ENCODE results near the gene SMARCA1. TPM values are rescaled to one million over a fixed set of nuclear protein-coding genes. Genes with fewer than 3 reads are reported as not detected.

Gene SMARCA1
- total and polyA plus RNA-seq, 10 of the 15 experiments (the other 5 are each of a cell fraction or from before 2014, with no cell fraction given) = 0.02 to 0.31 (median 0.08) TPM; not detected in 3

GRCh38 chrX:129497146-129497843, 26.0 kb downstream of the SMARCA1 start:
- intact Hi-C loops (cut with micrococcal nuclease; ENCODE audit: unreplicated experiment) (no loop called here), in situ Hi-C loops (cut with MboI) (no loop called here)
- DNase-seq (ENCODE audit: low read depth, low spot score) (no peak), ATAC-seq (no peak), FAIRE-seq (no peak)
- ChIA-PET CTCF (no interaction called here), POLR2A (no interaction called here), RAD21 (ENCODE audit: unreplicated experiment) (no interaction called here), SMC1A (ENCODE audit: uncharacterized antibody, unreplicated experiment) (no interaction called here)
- H3K9ac ChIP-seq (ENCODE audit: control insufficient read depth, insufficient read depth, low read length) = no peak overlapping the region
- no peak overlapping the region for H3K4me3 ChIP-seq
- H3K4me1 ChIP-seq (ENCODE audit: control insufficient read depth, insufficient read depth, low read length) = no peaks in the 10 kb centered on the region
- H3K36me3 ChIP-seq (ENCODE audit: control insufficient read depth in 2 of 2, insufficient read depth in 2 of 2, low read length in 1 of 2) = no peaks in the 10 kb centered on the region
- WGBS (ENCODE audit: insufficient coverage, insufficient replicate concordance, low lambda C conversion rate, missing lambda C conversion rate) = 18% methylated on average over 3 of the region's 3 CpGs
- no TSS peak for BruUV-seq (replicated peaks)
- no peaks in the 10 kb centered on the region for H4K20me1 ChIP-seq (ENCODE audit: control insufficient read depth, insufficient read depth)
- no peak overlapping the region for H3K27ac ChIP-seq (ENCODE audit: control insufficient read depth, insufficient read depth)
- H2AFZ ChIP-seq (ENCODE audit: control insufficient read depth, low read depth, low read length) = no peak overlapping the region
- H3K27me3 ChIP-seq (replicated peaks in 1 of 2; ENCODE audit: control insufficient read depth in 2 of 2, insufficient read depth in 2 of 2, low read length in 1 of 2) = no peaks in the 10 kb centered on the region
- no peak overlapping the region for H3K4me2 ChIP-seq (ENCODE audit: control insufficient read depth, insufficient read depth)
- H3K79me2 ChIP-seq (ENCODE audit: control insufficient read depth, insufficient read depth, low read length) = no peaks in the 10 kb centered on the region
- no peaks in the 10 kb centered on the region for H3K9me3 ChIP-seq (replicated peaks; ENCODE audit: control insufficient read depth, insufficient read depth, low read length)
- TF ChIP-seq ZBTB33 (IDR thresholded peaks at IDR 0.05) (no peak), POLR2AphosphoS2 (IDR thresholded peaks at IDR 0.05; ENCODE audit: low read depth, low read length) (no peak), SIX5 (IDR thresholded peaks at IDR 0.05; ENCODE audit: low read depth, low read length, severe bottlenecking) (no peak), HSF1 (IDR thresholded peaks at IDR 0.05; ENCODE audit: low read depth, low read length) (no peak), MAX (IDR thresholded peaks at IDR 0.05; ENCODE audit: low read depth, low read length) (no peak), RBBP5 (conservative IDR thresholded peaks at IDR 0.05) (no peak), GATAD2B (conservative IDR thresholded peaks at IDR 0.05; ENCODE audit: low read depth) (no peak), NKRF (conservative IDR thresholded peaks at IDR 0.05) (no peak), MTA2 (IDR thresholded peaks at IDR 0.05; ENCODE audit: low read depth) (no peak), KLF5 (IDR thresholded peaks at IDR 0.05; ENCODE audit: partially characterized antibody) (no peak), MXI1 (IDR thresholded peaks at IDR 0.05; ENCODE audit: low read depth, low read length) (no peak), CHD4 (IDR thresholded peaks at IDR 0.05) (no peak), ASH2L (IDR thresholded peaks at IDR 0.05; ENCODE audit: borderline replicate concordance, low read depth) (no peak), TBL1XR1 (IDR thresholded peaks at IDR 0.05; ENCODE audit: low read depth, low read length) (no peak), ZNF622 (IDR thresholded peaks at IDR 0.05) (no peak), SUZ12 (IDR thresholded peaks at IDR 0.05; ENCODE audit: unreplicated experiment) (no peak), ESRRA (IDR thresholded peaks at IDR 0.05; ENCODE audit: low read length) (no peak), IRF4 (IDR thresholded peaks at IDR 0.05; ENCODE audit: low read depth, low read length) (no peak)

All from GM12878 (cell line).